HCT116 (cell line): ENCODE data around the gene KCND2. TPM values are rescaled to one million over a fixed set of nuclear protein-coding genes. Genes with fewer than 3 reads are reported as not detected.

Experiments
- ATAC-seq: fragments of 200-7000 bp; cut with Tn5 transposase; 2 replicates; pipeline ENCODE4 v1.9.1; 2020; ENCODE audit warnings: mild to moderate bottlenecking, moderate library complexity
- BruUV-seq: library from RNA; stranded (reverse); fragments of 400-500 nt; replicated peaks from 2 replicates; lab custom pipeline; 2021; lab: Mats Ljungman, UMichigan
- CTCF ChIA-PET: fragments of 300-600 bp; sonication (Branson Sonifier 250); formaldehyde crosslinking; loops from one replicate; lab custom pipeline; 2021; ENCODE audit warnings: antibody characterized with exemption; lab: Charles Lee
- POLR2A ChIA-PET: fragments of 300-600, 350-600 bp; sonication (Branson Sonifier 250); formaldehyde crosslinking; loops from one replicate; lab custom pipeline; 2021; ENCODE audit warnings: antibody characterized with exemption; lab: Charles Lee
- RAD21 ChIA-PET, 2 experiments: fragments of 300-600 bp; sonication (Branson Sonifier 250); formaldehyde crosslinking; loops; one replicate each; lab custom pipeline; 2023; ENCODE audit warnings: low total read pairs in 2 of 2; ENCODE audit not compliant: uncharacterized antibody in 2 of 2, unreplicated experiment in 2 of 2, low non-redundant PET in 1 of 2; lab: Charles Lee
- DNase-seq: peaks from one replicate; pipeline ENCODE4 v3.0.0-alpha.2; 2010; ENCODE audit warnings: low read depth, low spot score
- H2AFZ ChIP-seq: fragments of 200-600 bp; shearing (Covaris generic), sonication (generic); 2 replicates; pipeline ENCODE4 v1.6.1; 2017; ENCODE audit warnings: low read depth, mixed run types, mixed read lengths, antibody characterized with exemption, low read length; ENCODE audit not compliant: poor library complexity, severe bottlenecking
- H3K27ac ChIP-seq: 2 replicates; pipeline ENCODE4 v1.5.1; 2012; ENCODE audit warnings: low read depth, low read length
- H3K27me3 ChIP-seq: fragments of 200-600 bp; sonication (generic); 2 replicates; pipeline ENCODE4 v1.6.1; 2016; ENCODE audit warnings: mixed run types, low read length, mixed read lengths; ENCODE audit not compliant: insufficient read depth
- H3K36me3 ChIP-seq, 2 experiments: fragments of 200-500 bp in 1 of 2; fragments of 200-600 bp in 1 of 2; sonication (Bioruptor generic) in 1 of 2; sonication (generic) in 1 of 2; 2 replicates each; pipeline versions ENCODE4 v1.5.1 to v1.6.1; 2014 to 2016; ENCODE audit warnings: low read length in 2 of 2, inconsistent platforms in 1 of 2, mixed read lengths in 1 of 2, mixed run types in 1 of 2; ENCODE audit not compliant: insufficient read depth in 2 of 2, control insufficient read depth in 1 of 2
- H3K4me1 ChIP-seq, 2 experiments: fragments of 200-600 bp in 1 of 2; sonication (generic) in 1 of 2; 2 replicates each; pipeline versions ENCODE4 v1.5.1 to v1.6.1; 2012 to 2017; ENCODE audit warnings: low read length in 2 of 2, inconsistent platforms in 1 of 2, mild to moderate bottlenecking in 1 of 2, mixed read lengths in 1 of 2, mixed run types in 1 of 2, moderate library complexity in 1 of 2; ENCODE audit not compliant: insufficient read depth in 2 of 2, control insufficient read depth in 1 of 2
- H3K4me2 ChIP-seq: fragments of 200-600 bp; sonication (generic); 2 replicates; pipeline ENCODE4 v1.6.1; 2017; ENCODE audit warnings: mixed run types, low read length, mixed read lengths
- H3K4me3 ChIP-seq, 2 experiments: fragments of 200-600 bp in 1 of 2; sonication (generic) in 1 of 2; replicated peaks in 1 of 2; 2 replicates each; pipeline ENCODE4 v1.5.1; 2011 to 2016; ENCODE audit warnings: low read length in 2 of 2, control low read depth in 1 of 2, low read depth in 1 of 2, mild to moderate bottlenecking in 1 of 2, mixed read lengths in 1 of 2, mixed run types in 1 of 2
- H3K79me2 ChIP-seq: fragments of 200-600 bp; sonication (generic); 2 replicates; pipeline ENCODE4 v1.6.1; 2017; ENCODE audit warnings: mild to moderate bottlenecking, mixed run types, low read length, moderate library complexity, mixed read lengths; ENCODE audit not compliant: insufficient read depth
- H3K9ac ChIP-seq: fragments of 200-600 bp; sonication (generic); 2 replicates; pipeline ENCODE4 v1.6.1; 2016; ENCODE audit warnings: low read length, mixed read lengths
- H3K9me2 ChIP-seq: fragments of 200-600 bp; sonication (generic), shearing (Covaris generic); 2 replicates; pipeline ENCODE4 v1.6.1; 2017; ENCODE audit warnings: mixed run types, mild to moderate bottlenecking, moderate library complexity; ENCODE audit not compliant: insufficient read depth
- H3K9me3 ChIP-seq, 2 experiments: fragments of 200-500 bp in 1 of 2; fragments of 200-600 bp in 1 of 2; sonication (Bioruptor generic) in 1 of 2; sonication (generic) in 1 of 2; 2 replicates each; pipeline ENCODE4 v1.6.1; 2014 to 2017; ENCODE audit warnings: low read length in 2 of 2, mixed read lengths in 2 of 2, inconsistent platforms in 1 of 2, low read depth in 1 of 2, mild to moderate bottlenecking in 1 of 2, mixed run types in 1 of 2, moderate library complexity in 1 of 2; ENCODE audit not compliant: control insufficient read depth in 1 of 2, insufficient read depth in 1 of 2
- H4K20me1 ChIP-seq: fragments of 200-600 bp; sonication (generic), shearing (Covaris generic); 2 replicates; pipeline ENCODE4 v1.6.1; 2017; ENCODE audit warnings: mixed run types, mild to moderate bottlenecking, moderate library complexity; ENCODE audit not compliant: insufficient read depth
- CBX3 ChIP-seq: IDR thresholded peaks from 2 replicates; pipeline ENCODE4 v1.6.1; 2012; ENCODE audit warnings: low read depth
- CEBPB ChIP-seq: IDR thresholded peaks from 2 replicates; pipeline ENCODE4 v1.6.1; 2012; ENCODE audit warnings: low read depth
- EGR1 ChIP-seq: IDR thresholded peaks from 2 replicates; pipeline ENCODE4 v1.6.1; 2012; ENCODE audit warnings: low read depth
- ELF1 ChIP-seq: IDR thresholded peaks from 2 replicates; pipeline ENCODE4 v1.6.1; 2012; ENCODE audit warnings: low read depth, borderline replicate concordance
- POLR2A ChIP-seq: IDR thresholded peaks from 2 replicates; pipeline ENCODE4 v1.7.0; 2011; ENCODE audit warnings: borderline replicate concordance; ENCODE audit not compliant: insufficient read depth, insufficient read length; ENCODE audit errors: extremely low read depth
- SIN3A ChIP-seq: IDR thresholded peaks from 2 replicates; pipeline ENCODE4 v1.6.1; 2012; ENCODE audit warnings: low read depth
- SP1 ChIP-seq: IDR thresholded peaks from 2 replicates; pipeline ENCODE4 v1.6.1; 2012; ENCODE audit warnings: low read depth
- TCF7L2 ChIP-seq: IDR thresholded peaks from 2 replicates; pipeline ENCODE4 v1.7.0; 2011; ENCODE audit warnings: borderline replicate concordance, inconsistent platforms; ENCODE audit not compliant: insufficient read depth, insufficient read length; ENCODE audit errors: extremely low read depth
- YY1 ChIP-seq: IDR thresholded peaks from 2 replicates; pipeline ENCODE4 v1.6.1; 2011; ENCODE audit warnings: low read length, low read depth, moderate library complexity, mild to moderate bottlenecking; ENCODE audit not compliant: insufficient replicate concordance; ENCODE audit errors: extremely low read depth
- ZFX ChIP-seq: fragments of 450-650 bp; IDR thresholded peaks from 2 replicates; pipeline ENCODE4 v1.6.1; 2017
- intact Hi-C: fragments of 100-400 bp; cut with micrococcal nuclease; formaldehyde crosslinking; loops from 2 replicates; pipeline ENCODE4 v1.10.0; 2022
- total RNA-seq: library from RNA; stranded (reverse); gene quantifications from one replicate; pipeline ENCODE4 v1.2.1, GENCODE V29; 2021; ENCODE audit not compliant: unreplicated experiment
- TF ChIP-seq, protein P1 (sequence below): IDR thresholded peaks from 2 replicates; pipeline ENCODE4 v1.6.1; 2011; ENCODE audit warnings: mild to moderate bottlenecking, low read length, moderate library complexity; ENCODE audit not compliant: insufficient replicate concordance; ENCODE audit errors: extremely low read depth
- TF ChIP-seq, protein P2 (sequence below): IDR thresholded peaks from 2 replicates; pipeline ENCODE4 v1.6.1; 2012; ENCODE audit warnings: low read depth
- TF ChIP-seq, protein P3 (sequence below), 3 experiments: fragments of 200-600 bp in 1 of 3; sonication (generic) in 1 of 3; IDR thresholded peaks in 2 of 3; conservative IDR thresholded peaks in 1 of 3; 2 replicates each; pipeline ENCODE4 v1.5.1; 2012 to 2017; ENCODE audit warnings: low read depth in 2 of 3, low read length in 2 of 3, antibody characterized with exemption in 1 of 3, borderline replicate concordance in 1 of 3, control low read depth in 1 of 3, mild to moderate bottlenecking in 1 of 3, mixed read lengths in 1 of 3, mixed run types in 1 of 3, moderate library complexity in 1 of 3; ENCODE audit not compliant: insufficient read depth in 1 of 3
- TF ChIP-seq, protein P4 (sequence below): IDR thresholded peaks from 2 replicates; pipeline ENCODE4 v1.6.1; 2012

KCND2 gene
- total RNA-seq, 1 experiment from 2014 or later, result 0.05 TPM

DNA sequence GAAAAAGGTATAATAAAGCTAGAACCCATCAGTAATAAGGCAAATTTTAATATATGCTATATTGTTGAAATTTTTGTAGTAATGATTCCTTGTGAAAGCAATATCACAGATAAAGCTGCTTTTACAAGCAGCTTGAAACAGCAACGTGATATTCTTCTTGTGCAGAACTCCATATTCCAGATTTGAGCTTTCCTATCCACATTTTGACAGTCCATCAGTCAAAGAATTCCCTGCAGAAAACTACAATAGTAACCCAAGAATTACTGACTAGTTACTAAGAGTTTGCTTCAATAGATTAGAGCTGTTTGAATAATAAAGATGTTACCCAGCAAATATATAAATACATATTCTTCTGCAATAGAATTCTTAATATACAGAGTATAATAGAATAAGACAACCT, 291.2 kb downstream of the KCND2 start:
- Histone ChIP-seq H3K27ac (no peak overlapping the region), H2AFZ (no peak overlapping the region), H3K79me2 (no peaks in the 10 kb centered on the region), H3K4me1 (no peaks in the 10 kb centered on the region), H3K36me3 (no peaks in the 10 kb centered on the region), H3K4me3 (no peak overlapping the region), H3K9me3 (no peaks in the 10 kb centered on the region), H3K4me2 (no peak overlapping the region), H3K9me2 (no peaks in the 10 kb centered on the region), H3K9ac (no peak overlapping the region), H4K20me1 (no peaks in the 10 kb centered on the region), H3K27me3 (no peaks in the 10 kb centered on the region)
- ATAC-seq (no peak), DNase-seq (no peak)
- no TSS peak for BruUV-seq
- ChIA-PET RAD21 (no interaction called here), CTCF (interaction anchor here (1.3 kb wide), 1 partner anchor 161 kb away, joined by 3 read pairs; no protein-coding TSS in a partner anchor), POLR2A (no interaction called here)
- TF ChIP-seq, protein P1, sequence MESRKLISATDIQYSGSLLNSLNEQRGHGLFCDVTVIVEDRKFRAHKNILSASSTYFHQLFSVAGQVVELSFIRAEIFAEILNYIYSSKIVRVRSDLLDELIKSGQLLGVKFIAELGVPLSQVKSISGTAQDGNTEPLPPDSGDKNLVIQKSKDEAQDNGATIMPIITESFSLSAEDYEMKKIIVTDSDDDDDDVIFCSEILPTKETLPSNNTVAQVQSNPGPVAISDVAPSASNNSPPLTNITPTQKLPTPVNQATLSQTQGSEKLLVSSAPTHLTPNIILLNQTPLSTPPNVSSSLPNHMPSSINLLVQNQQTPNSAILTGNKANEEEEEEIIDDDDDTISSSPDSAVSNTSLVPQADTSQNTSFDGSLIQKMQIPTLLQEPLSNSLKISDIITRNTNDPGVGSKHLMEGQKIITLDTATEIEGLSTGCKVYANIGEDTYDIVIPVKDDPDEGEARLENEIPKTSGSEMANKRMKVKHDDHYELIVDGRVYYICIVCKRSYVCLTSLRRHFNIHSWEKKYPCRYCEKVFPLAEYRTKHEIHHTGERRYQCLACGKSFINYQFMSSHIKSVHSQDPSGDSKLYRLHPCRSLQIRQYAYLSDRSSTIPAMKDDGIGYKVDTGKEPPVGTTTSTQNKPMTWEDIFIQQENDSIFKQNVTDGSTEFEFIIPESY, result no peak
- TF ChIP-seq SIN3A, result no peak
- TF ChIP-seq CBX3, result no peak
- TF ChIP-seq EGR1, result no peak
- intact Hi-C loops, result no loop called here

DNA sequence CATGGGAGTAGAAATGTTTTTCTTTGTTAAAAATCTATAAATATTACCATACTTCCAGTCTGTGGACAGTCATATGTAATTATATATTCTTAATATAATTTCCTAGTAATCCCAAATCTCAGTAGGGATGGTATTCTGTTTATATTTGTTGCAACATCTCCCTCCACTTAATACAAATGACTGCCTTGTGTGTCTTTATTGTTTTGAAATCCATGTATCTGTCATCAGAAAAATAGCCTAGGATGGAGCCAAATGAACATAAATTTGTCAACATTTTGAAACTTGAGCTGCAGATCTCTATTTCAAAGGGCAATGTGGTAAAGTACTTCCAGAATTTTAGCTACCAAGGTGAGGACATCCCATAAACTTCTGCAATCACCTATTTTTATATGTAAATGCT, 294.2 kb downstream of the KCND2 start:
- intact Hi-C loops, result no loop called here
- no peak overlapping the region for H3K4me3 ChIP-seq
- ChIA-PET CTCF (no interaction called here), POLR2A (no interaction called here), RAD21 (no interaction called here)
- H3K27me3 ChIP-seq, result no peaks in the 10 kb centered on the region
- no peak overlapping the region for H3K9ac ChIP-seq
- H2AFZ ChIP-seq, result no peak overlapping the region
- H3K9me3 ChIP-seq, result no peaks in the 10 kb centered on the region
- H3K4me2 ChIP-seq, result no peak overlapping the region
- H3K79me2 ChIP-seq, result no peaks in the 10 kb centered on the region
- no TSS peak for BruUV-seq
- DNase-seq, result no peak
- no peaks in the 10 kb centered on the region for H3K9me2 ChIP-seq
- no peaks in the 10 kb centered on the region for H3K36me3 ChIP-seq
- ATAC-seq, result no peak
- no peaks in the 10 kb centered on the region for H4K20me1 ChIP-seq
- H3K27ac ChIP-seq, result no peak overlapping the region
- H3K4me1 ChIP-seq, result no peaks in the 10 kb centered on the region
- no peak for TF ChIP-seq YY1
- TF ChIP-seq, protein P2, sequence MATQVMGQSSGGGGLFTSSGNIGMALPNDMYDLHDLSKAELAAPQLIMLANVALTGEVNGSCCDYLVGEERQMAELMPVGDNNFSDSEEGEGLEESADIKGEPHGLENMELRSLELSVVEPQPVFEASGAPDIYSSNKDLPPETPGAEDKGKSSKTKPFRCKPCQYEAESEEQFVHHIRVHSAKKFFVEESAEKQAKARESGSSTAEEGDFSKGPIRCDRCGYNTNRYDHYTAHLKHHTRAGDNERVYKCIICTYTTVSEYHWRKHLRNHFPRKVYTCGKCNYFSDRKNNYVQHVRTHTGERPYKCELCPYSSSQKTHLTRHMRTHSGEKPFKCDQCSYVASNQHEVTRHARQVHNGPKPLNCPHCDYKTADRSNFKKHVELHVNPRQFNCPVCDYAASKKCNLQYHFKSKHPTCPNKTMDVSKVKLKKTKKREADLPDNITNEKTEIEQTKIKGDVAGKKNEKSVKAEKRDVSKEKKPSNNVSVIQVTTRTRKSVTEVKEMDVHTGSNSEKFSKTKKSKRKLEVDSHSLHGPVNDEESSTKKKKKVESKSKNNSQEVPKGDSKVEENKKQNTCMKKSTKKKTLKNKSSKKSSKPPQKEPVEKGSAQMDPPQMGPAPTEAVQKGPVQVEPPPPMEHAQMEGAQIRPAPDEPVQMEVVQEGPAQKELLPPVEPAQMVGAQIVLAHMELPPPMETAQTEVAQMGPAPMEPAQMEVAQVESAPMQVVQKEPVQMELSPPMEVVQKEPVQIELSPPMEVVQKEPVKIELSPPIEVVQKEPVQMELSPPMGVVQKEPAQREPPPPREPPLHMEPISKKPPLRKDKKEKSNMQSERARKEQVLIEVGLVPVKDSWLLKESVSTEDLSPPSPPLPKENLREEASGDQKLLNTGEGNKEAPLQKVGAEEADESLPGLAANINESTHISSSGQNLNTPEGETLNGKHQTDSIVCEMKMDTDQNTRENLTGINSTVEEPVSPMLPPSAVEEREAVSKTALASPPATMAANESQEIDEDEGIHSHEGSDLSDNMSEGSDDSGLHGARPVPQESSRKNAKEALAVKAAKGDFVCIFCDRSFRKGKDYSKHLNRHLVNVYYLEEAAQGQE, result no peak
- TF ChIP-seq ZFX, result no peak
- no peak for TF ChIP-seq CEBPB
- TF ChIP-seq SP1, result no peak
- TF ChIP-seq, protein P3, sequence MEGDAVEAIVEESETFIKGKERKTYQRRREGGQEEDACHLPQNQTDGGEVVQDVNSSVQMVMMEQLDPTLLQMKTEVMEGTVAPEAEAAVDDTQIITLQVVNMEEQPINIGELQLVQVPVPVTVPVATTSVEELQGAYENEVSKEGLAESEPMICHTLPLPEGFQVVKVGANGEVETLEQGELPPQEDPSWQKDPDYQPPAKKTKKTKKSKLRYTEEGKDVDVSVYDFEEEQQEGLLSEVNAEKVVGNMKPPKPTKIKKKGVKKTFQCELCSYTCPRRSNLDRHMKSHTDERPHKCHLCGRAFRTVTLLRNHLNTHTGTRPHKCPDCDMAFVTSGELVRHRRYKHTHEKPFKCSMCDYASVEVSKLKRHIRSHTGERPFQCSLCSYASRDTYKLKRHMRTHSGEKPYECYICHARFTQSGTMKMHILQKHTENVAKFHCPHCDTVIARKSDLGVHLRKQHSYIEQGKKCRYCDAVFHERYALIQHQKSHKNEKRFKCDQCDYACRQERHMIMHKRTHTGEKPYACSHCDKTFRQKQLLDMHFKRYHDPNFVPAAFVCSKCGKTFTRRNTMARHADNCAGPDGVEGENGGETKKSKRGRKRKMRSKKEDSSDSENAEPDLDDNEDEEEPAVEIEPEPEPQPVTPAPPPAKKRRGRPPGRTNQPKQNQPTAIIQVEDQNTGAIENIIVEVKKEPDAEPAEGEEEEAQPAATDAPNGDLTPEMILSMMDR (IDR thresholded peaks at IDR 0.05 in 2 of 3, conservative IDR thresholded peaks at IDR 0.05 in 1 of 3; ENCODE audit: borderline replicate concordance in 1 of 3, insufficient read depth in 1 of 3, low read depth in 2 of 3, low read length in 2 of 3), result no peak
- TF ChIP-seq ELF1, result no peak
- TF ChIP-seq TCF7L2, result no peak
- TF ChIP-seq POLR2A, result no peak
- TF ChIP-seq, protein P4, sequence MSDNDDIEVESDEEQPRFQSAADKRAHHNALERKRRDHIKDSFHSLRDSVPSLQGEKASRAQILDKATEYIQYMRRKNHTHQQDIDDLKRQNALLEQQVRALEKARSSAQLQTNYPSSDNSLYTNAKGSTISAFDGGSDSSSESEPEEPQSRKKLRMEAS, result no peak
